Raji (cell line): ENCODE results near the gene KIF5C.

Experiments used
- POLR2A ChIP-seq: IDR thresholded peaks from 2 replicates; pipeline ENCODE4 v1.6.1; 2011; ENCODE audit warnings: low read depth, low read length, control low read depth; ENCODE audit not compliant: insufficient read depth

Gene KIF5C

GRCh38 chr2:148981324-148981723 is 106.3 kb downstream of the KIF5C start:
- no peak for TF ChIP-seq POLR2A

GRCh38 chr2:148981781-148982180 is 106.8 kb downstream of the KIF5C start:
- TF ChIP-seq POLR2A = no peak

GRCh38 chr2:148982282-148982681 is 107.3 kb downstream of the KIF5C start:
- TF ChIP-seq POLR2A = no peak

GRCh38 chr2:148983896-148984295 is 108.9 kb downstream of the KIF5C start:
- TF ChIP-seq POLR2A = no peak

- TF ChIP-seq POLR2A = no peak
Observed at GRCh38 chr2:148984449-148984848, 109.4 kb downstream of the KIF5C start.

- TF ChIP-seq POLR2A = no peak
Observed at GRCh38 chr2:148987286-148987685, 112.3 kb downstream of the KIF5C start.

GRCh38 chr2:148988337-148988736 is 113.3 kb downstream of the KIF5C start:
- no peak for TF ChIP-seq POLR2A

GRCh38 chr2:148989882-148990493 is 115.0 kb downstream of the KIF5C start:
- no peak for TF ChIP-seq POLR2A

- no peak for TF ChIP-seq POLR2A
Observed at GRCh38 chr2:148990968-148991367, 115.9 kb downstream of the KIF5C start.

- TF ChIP-seq POLR2A = no peak
Observed at GRCh38 chr2:148992448-148992847, 117.4 kb downstream of the KIF5C start.

GRCh38 chr2:148993351-148993750 is 118.3 kb downstream of the KIF5C start:
- no peak for TF ChIP-seq POLR2A

- TF ChIP-seq POLR2A = no peak
Observed at GRCh38 chr2:148994341-148994740, 119.3 kb downstream of the KIF5C start.

- TF ChIP-seq POLR2A = no peak
Observed at GRCh38 chr2:148996805-148997204, 121.8 kb downstream of the KIF5C start.

- TF ChIP-seq POLR2A = no peak
Observed at GRCh38 chr2:148998165-148998830, 123.3 kb downstream of the KIF5C start.

GRCh38 chr2:148998831-148999200 is 123.8 kb downstream of the KIF5C start:
- TF ChIP-seq POLR2A = no peak

- no peak for TF ChIP-seq POLR2A
Observed at GRCh38 chr2:148999451-148999921, 124.5 kb downstream of the KIF5C start.
